Measurements from ENCODE around the gene MAPK8IP3. TPM values are rescaled to one million over a fixed set of nuclear protein-coding genes. Genes with fewer than 3 reads are reported as not detected.

Gene MAPK8IP3
- total RNA-seq, 4 donors from 2014 or later, result 56.0 to 206 (median 82.1) TPM

GRCh38 chr16:1776672-1776955 lies 70.6 kb downstream of the MAPK8IP3 start:
- H3K27me3 ChIP-seq, result no peaks in the 10 kb centered on the region
- no peak overlapping the region for H3K4me3 ChIP-seq
- TF ChIP-seq POLR2AphosphoS5 (IDR thresholded peaks at IDR 0.05), result no peak
- TF ChIP-seq POLR2A (IDR thresholded peaks at IDR 0.05), result no peak
- TF ChIP-seq EP300 (IDR thresholded peaks at IDR 0.05), result no peak
- TF ChIP-seq, protein P1, sequence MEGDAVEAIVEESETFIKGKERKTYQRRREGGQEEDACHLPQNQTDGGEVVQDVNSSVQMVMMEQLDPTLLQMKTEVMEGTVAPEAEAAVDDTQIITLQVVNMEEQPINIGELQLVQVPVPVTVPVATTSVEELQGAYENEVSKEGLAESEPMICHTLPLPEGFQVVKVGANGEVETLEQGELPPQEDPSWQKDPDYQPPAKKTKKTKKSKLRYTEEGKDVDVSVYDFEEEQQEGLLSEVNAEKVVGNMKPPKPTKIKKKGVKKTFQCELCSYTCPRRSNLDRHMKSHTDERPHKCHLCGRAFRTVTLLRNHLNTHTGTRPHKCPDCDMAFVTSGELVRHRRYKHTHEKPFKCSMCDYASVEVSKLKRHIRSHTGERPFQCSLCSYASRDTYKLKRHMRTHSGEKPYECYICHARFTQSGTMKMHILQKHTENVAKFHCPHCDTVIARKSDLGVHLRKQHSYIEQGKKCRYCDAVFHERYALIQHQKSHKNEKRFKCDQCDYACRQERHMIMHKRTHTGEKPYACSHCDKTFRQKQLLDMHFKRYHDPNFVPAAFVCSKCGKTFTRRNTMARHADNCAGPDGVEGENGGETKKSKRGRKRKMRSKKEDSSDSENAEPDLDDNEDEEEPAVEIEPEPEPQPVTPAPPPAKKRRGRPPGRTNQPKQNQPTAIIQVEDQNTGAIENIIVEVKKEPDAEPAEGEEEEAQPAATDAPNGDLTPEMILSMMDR (IDR thresholded peaks at IDR 0.05), result no peak
- peaks cover 40% of the 10 kb centered on the region for H3K4me1 ChIP-seq
- H3K27ac ChIP-seq, result no peak overlapping the region
- no peak for DNase-seq (ENCODE audit: low spot score in 2 of 2)
- peaks cover 50% of the 10 kb centered on the region for H3K36me3 ChIP-seq
- WGBS, result 83% methylated on average over 10 of the region's 13 CpGs
- no peaks in the 10 kb centered on the region for H3K9me3 ChIP-seq

- H3K27me3 ChIP-seq, result no peaks in the 10 kb centered on the region
- 81% methylated on average over 16 of the region's 22 CpGs for WGBS
- no peak overlapping the region for H3K4me3 ChIP-seq
- TF ChIP-seq, protein P1 (IDR thresholded peaks at IDR 0.05), result no peak
- no peaks in the 10 kb centered on the region for H3K9me3 ChIP-seq
- H3K27ac ChIP-seq, result no peak overlapping the region
- peaks cover 50% of the 10 kb centered on the region for H3K36me3 ChIP-seq
- no peak for DNase-seq (ENCODE audit: low spot score in 2 of 2)
- H3K4me1 ChIP-seq, result peaks cover 39% of the 10 kb centered on the region
These were observed 71.0 kb downstream of the MAPK8IP3 start for GRCh38 chr16:1776991-1777374.

GRCh38 chr16:1777375-1778199 lies 71.6 kb downstream of the MAPK8IP3 start:
- Histone ChIP-seq H3K4me1 (peaks cover 34% of the 10 kb centered on the region), H3K36me3 (peaks cover 50% of the 10 kb centered on the region), H3K27ac (no peak overlapping the region), H3K4me3 (no peak overlapping the region), H3K9me3 (no peaks in the 10 kb centered on the region), H3K27me3 (no peaks in the 10 kb centered on the region)
- no peak for DNase-seq (ENCODE audit: low spot score in 2 of 2)
- 81% methylated on average over 12 of the region's 36 CpGs for WGBS
- TF ChIP-seq EP300 (IDR thresholded peaks at IDR 0.05) (no peak), POLR2A (IDR thresholded peaks at IDR 0.05) (no peak), POLR2AphosphoS5 (IDR thresholded peaks at IDR 0.05) (no peak)
- TF ChIP-seq, protein P1 (IDR thresholded peaks at IDR 0.05), result no peak

DNA sequence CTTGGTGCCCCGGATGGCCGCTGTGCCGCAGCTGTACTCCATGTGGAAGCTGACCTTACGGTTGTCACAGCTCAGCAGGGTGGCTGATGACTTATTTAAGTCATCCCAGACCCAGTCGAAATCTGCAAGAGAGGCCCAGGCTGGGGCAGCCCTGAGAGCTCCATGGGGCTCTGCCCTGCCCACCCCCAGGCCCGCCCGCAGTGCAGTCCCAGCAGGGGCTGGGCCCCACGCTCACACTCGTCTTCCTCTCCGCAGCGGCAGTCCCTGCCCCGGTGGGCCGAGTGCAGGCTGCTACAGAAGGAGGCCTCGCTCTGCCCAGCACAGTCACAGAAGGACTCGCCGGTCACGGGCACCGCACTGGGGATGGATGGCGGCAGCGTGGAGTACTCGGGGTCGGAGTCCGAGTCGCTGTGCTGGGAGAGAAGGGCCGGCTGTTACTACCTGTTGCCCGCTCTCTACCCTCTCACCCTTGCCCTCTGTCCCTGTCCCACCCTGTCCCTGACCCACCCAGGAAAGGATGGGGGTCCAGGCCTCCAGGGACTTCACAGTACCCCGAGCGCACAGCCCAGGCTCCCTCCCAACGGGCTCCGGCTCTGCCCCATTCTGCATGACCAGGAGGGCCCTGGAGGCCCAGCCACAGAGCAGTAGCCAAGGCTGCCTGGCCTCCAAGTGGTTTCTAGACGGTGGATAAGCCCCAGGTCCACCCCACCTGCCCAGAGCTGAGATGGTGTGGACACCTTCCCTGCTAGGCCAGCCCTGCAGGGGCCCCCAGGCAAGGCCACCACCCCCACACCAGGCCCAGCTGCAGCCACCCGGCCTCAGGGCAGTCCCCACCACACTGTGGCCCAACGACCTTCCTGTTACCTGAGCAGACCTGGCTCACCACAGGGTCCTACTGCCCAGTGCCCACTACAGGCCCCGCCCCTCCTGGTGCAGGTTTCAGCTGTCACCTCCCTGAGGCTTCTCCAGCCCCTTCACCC lies 72.5 kb downstream of the MAPK8IP3 start:
- Histone ChIP-seq H3K27ac (no peak overlapping the region), H3K9me3 (no peaks in the 10 kb centered on the region), H3K4me1 (peaks cover 36% of the 10 kb centered on the region), H3K27me3 (no peaks in the 10 kb centered on the region), H3K36me3 (peaks cover 50% of the 10 kb centered on the region), H3K4me3 (no peak overlapping the region)
- TF ChIP-seq POLR2A (IDR thresholded peaks at IDR 0.05) (no peak), POLR2AphosphoS5 (IDR thresholded peaks at IDR 0.05) (no peak), EP300 (IDR thresholded peaks at IDR 0.05) (no peak)
- TF ChIP-seq, protein P1 (IDR thresholded peaks at IDR 0.05), result no peak
- DNase-seq (ENCODE audit: low spot score in 2 of 2), result no peak
- WGBS, result 71% methylated on average over 9 of the region's 34 CpGs

GRCh38 chr16:1779234-1779701 lies 73.3 kb downstream of the MAPK8IP3 start:
- Histone ChIP-seq H3K27me3 (no peaks in the 10 kb centered on the region), H3K9me3 (no peaks in the 10 kb centered on the region), H3K36me3 (peaks cover 50% of the 10 kb centered on the region), H3K27ac (no peak overlapping the region), H3K4me3 (no peak overlapping the region), H3K4me1 (peaks cover 36% of the 10 kb centered on the region)
- TF ChIP-seq EP300 (IDR thresholded peaks at IDR 0.05), result no peak
- no peak for TF ChIP-seq POLR2AphosphoS5 (IDR thresholded peaks at IDR 0.05)
- TF ChIP-seq POLR2A (IDR thresholded peaks at IDR 0.05), result no peak
- TF ChIP-seq, protein P1 (IDR thresholded peaks at IDR 0.05), result no peak
- 71% methylated on average over 5 of the region's 8 CpGs for WGBS
- DNase-seq (ENCODE audit: low spot score in 2 of 2), result no peak

Measured in suprapubic skin (tissue), 4 donors.